ENCODE results near the gene TAGLN. TPM values are rescaled to one million over a fixed set of nuclear protein-coding genes. Genes with fewer than 3 reads are reported as not detected.

Gene TAGLN
- polyA plus RNA-seq, 4 donors: 57.9 to 611 (median 134) TPM

DNA sequence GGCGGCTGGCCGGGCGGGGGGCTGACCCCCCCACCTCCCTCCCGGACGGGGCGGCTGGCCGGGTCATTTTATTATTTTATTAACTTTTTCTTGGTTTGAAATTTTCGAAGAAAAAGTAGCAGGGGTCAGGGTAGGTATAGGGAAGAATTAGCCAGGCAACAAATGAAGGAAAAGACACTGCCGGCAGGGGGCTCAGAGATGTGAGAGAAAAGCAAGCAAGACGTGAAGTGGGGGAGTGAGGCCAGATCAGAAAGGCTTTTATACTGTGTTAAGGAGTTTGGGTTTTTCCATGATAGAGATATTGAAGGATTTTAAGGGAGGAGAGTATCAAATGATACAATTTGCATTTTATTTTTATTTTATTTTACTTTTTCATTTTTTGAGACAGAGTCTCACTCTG is 52.3 kb downstream of the TAGLN start:
- Histone ChIP-seq H3K4me3 (ENCODE audit: low read depth in 1 of 3, low read length in 3 of 3) (no peak overlapping the region), H3K27me3 (ENCODE audit: control insufficient read depth in 3 of 3, insufficient read depth in 3 of 3, low read length in 3 of 3) (no peaks in the 10 kb centered on the region), H3K4me1 (ENCODE audit: control insufficient read depth in 3 of 3, insufficient read depth in 2 of 3, low read depth in 1 of 3, low read length in 2 of 3) (no peaks in the 10 kb centered on the region), H3K36me3 (ENCODE audit: control insufficient read depth in 3 of 3, insufficient read depth in 2 of 3, low read depth in 1 of 3, low read length in 3 of 3) (peaks cover 0 to 34% (median 16%) of the 10 kb centered on the region in 3 donors), H3K27ac (ENCODE audit: low read depth in 1 of 3, low read length in 2 of 3) (no peak overlapping the region), H3K9me3 (ENCODE audit: control insufficient read depth in 2 of 2, insufficient read depth in 1 of 2, low read depth in 1 of 2, low read length in 1 of 2) (no peaks in the 10 kb centered on the region)
- FAIRE-seq (no peak), DNase-seq (no peak)
- 90 to 98% (median 93%) methylated on average over 7 to 10 of the region's 10 CpGs for WGBS, 3 donors

DNA sequence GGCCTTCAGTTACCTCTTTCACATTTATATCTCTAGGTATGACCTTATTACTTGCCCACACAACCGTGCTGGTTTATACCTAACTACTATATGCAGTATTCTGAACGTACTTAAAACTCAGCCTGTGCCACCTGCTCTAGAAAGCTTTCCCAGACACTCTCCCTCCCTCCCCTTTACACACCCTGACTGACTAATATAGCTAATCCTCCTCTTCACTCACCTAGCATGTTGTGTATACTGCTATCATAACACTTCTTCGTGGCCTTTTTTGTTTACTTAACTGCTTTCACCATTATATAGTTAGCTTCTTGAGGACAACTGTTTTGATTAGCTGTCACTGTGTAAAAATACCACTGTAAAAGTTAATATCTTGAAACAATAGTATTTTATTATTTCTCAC is 56.8 kb downstream of the TAGLN start:
- Histone ChIP-seq H3K4me3 (ENCODE audit: low read depth in 1 of 3, low read length in 3 of 3) (no peak overlapping the region), H3K27ac (ENCODE audit: low read depth in 1 of 3, low read length in 2 of 3) (no peak overlapping the region), H3K27me3 (ENCODE audit: control insufficient read depth in 3 of 3, insufficient read depth in 3 of 3, low read length in 3 of 3) (no peaks in the 10 kb centered on the region), H3K36me3 (ENCODE audit: control insufficient read depth in 3 of 3, insufficient read depth in 2 of 3, low read depth in 1 of 3, low read length in 3 of 3) (peaks cover 0 to 34% (median 4%) of the 10 kb centered on the region in 3 donors), H3K9me3 (ENCODE audit: control insufficient read depth in 2 of 2, insufficient read depth in 1 of 2, low read depth in 1 of 2, low read length in 1 of 2) (no peaks in the 10 kb centered on the region), H3K4me1 (ENCODE audit: control insufficient read depth in 3 of 3, insufficient read depth in 2 of 3, low read depth in 1 of 3, low read length in 2 of 3) (no peaks in the 10 kb centered on the region)
- no peak for DNase-seq
- no peak for FAIRE-seq
- WGBS, 3 donors: 65 to 76% (median 70%) methylated on average over 3 of the region's 3 CpGs

DNA sequence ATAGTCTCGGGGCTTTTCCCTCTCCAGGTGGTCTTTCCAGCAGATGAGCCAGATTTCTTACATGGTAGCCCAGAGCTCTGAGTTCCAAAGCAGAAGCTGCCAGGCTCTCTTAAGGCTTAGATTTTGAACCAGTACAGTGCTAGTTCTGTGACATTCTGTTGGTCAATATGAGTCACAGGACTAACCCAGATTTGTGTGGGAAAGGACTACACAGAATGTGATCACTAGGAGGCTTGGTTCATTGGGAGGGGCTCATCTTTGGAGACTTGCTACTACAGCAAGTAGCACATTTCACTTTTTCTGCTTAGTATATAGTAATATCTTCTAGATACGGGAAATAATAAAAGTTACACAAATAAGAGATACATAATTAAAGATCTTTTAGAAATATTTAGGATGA is 57.4 kb downstream of the TAGLN start:
- FAIRE-seq: no peak
- H3K4me1 ChIP-seq (ENCODE audit: control insufficient read depth in 3 of 3, insufficient read depth in 2 of 3, low read depth in 1 of 3, low read length in 2 of 3): no peaks in the 10 kb centered on the region

More for the DNA sequence above, 57.4 kb downstream of the TAGLN start:
- H3K36me3 ChIP-seq (ENCODE audit: control insufficient read depth in 3 of 3, insufficient read depth in 2 of 3, low read depth in 1 of 3, low read length in 3 of 3): peaks cover 0 to 34% (median 4%) of the 10 kb centered on the region in 3 donors
- H3K4me3 ChIP-seq (ENCODE audit: low read depth in 1 of 3, low read length in 3 of 3): no peak overlapping the region
- WGBS, 3 donors: 55 to 76% (median 69%) methylated on average over 2 of the region's 2 CpGs
- no peaks in the 10 kb centered on the region for H3K9me3 ChIP-seq (ENCODE audit: control insufficient read depth in 2 of 2, insufficient read depth in 1 of 2, low read depth in 1 of 2, low read length in 1 of 2)
- DNase-seq: no peak
- H3K27me3 ChIP-seq (ENCODE audit: control insufficient read depth in 3 of 3, insufficient read depth in 3 of 3, low read length in 3 of 3): no peaks in the 10 kb centered on the region
- H3K27ac ChIP-seq (ENCODE audit: low read depth in 1 of 3, low read length in 2 of 3): no peak overlapping the region

Other genes with a start within 250 kb of the TAGLN start
- 10 to 100 TPM in 2 of 4 donors, 1 to 10 TPM in 2; 4.9 to 35.3 (median 9.0) TPM for gene SIK3, start 100.9 kb upstream of the TAGLN start, polyA plus RNA-seq
- gene PAFAH1B2, start 55.1 kb upstream of the TAGLN start, polyA plus RNA-seq: 10 to 100 TPM; 23.2 to 44.7 (median 25.7) TPM
- 10 to 100 TPM; 27.6 to 96.6 (median 55.8) TPM for gene SIDT2, start 20.6 kb upstream of the TAGLN start, polyA plus RNA-seq
- 10 to 100 TPM; 32.0 to 60.8 (median 42.4) TPM for gene PCSK7, start 32.7 kb downstream of the TAGLN start, polyA plus RNA-seq
- gene RNF214, start 33.3 kb downstream of the TAGLN start, polyA plus RNA-seq: 10 to 100 TPM in 2 of 4 donors, 1 to 10 TPM in 2; 6.9 to 17.8 (median 8.9) TPM
- gene BACE1-AS, start 92.0 kb downstream of the TAGLN start, polyA plus RNA-seq: 10 to 100 TPM in 1 of 4 donors, 1 to 10 TPM in 3; 1.6 to 12.5 (median 5.7) TPM
- 10 to 100 TPM in 1 of 4 donors, 1 to 10 TPM in 3; 1.6 to 27.9 (median 5.8) TPM for gene BACE1, start 116.9 kb downstream of the TAGLN start, polyA plus RNA-seq
- gene CEP164, start 128.5 kb downstream of the TAGLN start, polyA plus RNA-seq: 10 to 100 TPM in 2 of 4 donors, 1 to 10 TPM in 2; 2.9 to 23.9 (median 8.8) TPM